Measurements from ENCODE around the gene NKD1.

Gene NKD1

DNA sequence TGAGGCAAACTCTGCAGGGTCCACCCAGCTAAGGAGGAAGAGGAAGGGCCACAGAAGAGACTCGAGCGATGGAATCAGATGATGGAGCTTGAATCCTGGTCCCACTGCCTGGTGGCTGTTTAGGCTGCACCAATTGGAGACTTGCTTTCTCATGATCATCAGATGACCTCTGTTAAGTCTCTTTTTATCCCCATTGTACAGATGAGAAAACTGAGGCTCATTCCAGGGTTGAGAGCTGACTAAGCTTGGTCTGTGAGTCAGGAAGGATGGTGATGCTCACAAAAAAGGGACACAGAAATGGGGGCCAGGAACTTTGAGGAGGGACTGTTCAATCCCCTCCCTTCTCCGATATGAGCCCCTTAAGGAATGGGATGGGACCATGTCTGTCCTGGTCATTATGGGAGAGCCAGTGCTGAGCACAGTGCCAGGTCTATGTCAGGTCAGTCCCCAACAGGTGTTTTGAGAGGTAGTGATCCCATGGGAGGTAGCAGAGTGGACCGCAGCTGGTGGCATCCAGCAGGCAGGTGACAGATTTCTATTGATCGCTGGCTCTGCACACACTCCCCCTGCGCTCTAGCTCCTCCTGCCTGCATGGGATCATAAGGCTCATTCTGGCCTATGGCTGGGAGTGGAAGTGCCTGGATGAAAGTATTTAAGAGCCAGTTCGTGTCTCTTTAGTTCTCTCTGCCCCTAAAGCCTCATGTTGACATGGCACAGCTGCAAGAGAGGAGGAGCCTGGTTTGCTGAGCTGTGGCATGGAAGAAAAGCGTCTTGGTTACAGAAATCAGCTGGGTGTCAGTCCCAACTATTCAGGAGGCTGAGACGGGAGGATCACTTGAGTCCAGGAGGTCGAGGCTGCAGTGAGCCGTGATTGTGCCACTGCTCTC lies 105.7 kb downstream of the NKD1 start:
- DNase-seq = no peak

DNA sequence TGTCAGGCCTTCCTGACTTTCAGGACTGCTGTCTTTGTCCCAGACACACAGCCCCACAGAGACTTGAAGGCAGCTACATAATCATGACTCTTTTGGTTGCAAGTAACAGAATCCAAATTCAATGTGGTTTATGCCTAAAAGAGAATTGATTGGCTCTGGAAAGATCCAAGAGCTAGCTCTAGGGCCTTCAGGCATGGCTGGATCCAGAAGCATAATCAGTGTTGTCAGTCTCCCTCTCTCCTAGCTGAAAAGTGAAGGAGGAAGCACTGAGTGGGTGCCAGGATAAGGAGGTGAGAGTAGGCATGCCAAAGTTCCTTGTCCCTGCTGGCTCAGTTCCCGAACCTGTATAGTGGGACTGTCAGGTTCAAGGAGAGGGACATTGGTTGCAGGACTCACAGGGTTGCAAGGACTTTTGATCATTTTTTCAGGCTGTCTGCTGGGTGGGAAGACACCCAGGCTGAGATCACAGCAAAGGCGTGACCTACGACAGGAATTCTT lies 107.4 kb downstream of the NKD1 start:
- DNase-seq = no peak

DNA sequence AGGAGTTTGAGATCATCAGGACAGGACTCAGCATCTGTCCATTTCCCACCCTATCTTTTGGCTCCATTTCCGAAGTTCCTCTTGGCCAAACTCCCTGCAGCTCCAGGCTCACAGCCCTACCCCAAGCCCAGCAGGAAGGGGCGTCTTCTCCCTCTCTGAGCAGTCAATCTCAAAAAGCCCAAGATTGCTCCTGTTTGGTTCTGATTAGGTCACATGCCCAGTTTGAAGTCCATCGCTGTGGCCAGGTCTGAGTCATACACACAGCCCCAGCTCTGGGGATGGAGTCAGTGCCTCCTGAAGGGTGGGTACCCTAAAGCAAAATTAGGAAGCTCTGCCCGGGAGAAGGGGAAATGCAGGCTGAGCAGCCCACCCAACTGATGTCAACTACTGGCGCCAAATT lies 109.0 kb downstream of the NKD1 start:
- no peak for DNase-seq

DNA sequence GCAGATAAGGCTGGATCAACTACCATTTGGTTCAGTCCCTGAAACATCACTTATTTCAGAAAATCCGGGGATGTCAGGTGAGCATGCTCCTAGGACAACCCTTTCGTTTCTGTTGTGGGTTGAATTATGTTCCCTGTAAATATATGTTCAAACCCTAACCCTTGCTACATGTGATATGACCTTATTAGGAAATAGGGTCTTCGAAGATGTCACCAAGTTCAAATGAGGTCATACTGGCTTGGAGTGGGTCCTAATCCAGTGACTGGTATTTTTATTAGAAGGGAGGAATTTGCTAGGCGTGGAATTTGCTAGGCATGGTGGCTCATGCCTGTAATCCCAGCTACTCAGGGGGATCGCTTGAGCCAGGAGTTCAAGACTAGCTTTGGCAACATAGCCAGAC lies 111.6 kb downstream of the NKD1 start:
- DNase-seq = no peak

DNA sequence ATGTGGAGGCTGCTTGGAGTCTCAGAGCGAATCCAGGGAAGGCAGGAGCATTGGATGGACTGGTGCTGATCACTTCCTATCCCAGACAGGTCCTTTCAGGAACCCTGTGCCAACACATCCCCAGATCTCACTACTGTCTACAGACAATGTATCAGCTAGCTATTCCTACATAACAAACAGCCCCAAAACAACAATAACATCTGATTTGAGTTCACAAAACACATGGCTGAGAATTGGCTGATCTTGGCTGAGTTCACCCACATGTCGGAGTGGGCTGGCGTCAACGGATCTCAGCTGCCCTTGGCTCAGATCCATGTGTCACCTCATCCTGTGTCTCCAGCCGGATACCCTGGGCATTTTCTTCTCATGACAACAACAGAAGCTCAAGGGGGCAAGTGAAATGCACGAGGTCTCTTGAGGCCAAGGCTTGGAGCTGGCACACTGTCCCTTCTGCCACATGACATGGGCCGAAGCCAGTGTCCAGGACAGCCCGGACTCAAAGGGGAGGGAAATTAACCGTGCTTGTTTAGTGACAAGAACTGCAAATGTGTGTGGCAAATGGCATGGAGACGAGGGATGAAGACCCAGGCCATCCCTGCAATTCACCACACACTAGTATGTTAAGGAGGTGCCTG lies 114.2 kb downstream of the NKD1 start:
- DNase-seq = no peak

DNA sequence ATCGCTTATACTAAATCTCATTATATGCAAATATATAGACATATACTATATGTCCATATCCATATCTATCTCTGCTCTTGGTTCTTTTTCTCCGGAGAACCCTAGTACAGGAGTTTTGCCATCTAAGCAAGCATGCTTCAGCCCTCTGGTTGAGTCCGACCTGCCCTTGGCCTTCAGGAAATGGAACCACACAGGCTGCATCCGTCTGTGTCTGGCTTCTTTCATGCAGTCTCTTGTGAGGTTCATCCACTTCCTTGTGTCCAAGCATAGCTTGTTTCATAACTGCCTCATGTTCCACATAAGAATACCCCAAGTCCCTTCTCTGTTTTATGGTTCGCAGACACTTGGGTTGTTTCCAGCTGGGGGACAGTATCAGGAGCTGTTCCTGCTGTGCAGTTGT lies 116.1 kb downstream of the NKD1 start:
- DNase-seq = no peak

DNA sequence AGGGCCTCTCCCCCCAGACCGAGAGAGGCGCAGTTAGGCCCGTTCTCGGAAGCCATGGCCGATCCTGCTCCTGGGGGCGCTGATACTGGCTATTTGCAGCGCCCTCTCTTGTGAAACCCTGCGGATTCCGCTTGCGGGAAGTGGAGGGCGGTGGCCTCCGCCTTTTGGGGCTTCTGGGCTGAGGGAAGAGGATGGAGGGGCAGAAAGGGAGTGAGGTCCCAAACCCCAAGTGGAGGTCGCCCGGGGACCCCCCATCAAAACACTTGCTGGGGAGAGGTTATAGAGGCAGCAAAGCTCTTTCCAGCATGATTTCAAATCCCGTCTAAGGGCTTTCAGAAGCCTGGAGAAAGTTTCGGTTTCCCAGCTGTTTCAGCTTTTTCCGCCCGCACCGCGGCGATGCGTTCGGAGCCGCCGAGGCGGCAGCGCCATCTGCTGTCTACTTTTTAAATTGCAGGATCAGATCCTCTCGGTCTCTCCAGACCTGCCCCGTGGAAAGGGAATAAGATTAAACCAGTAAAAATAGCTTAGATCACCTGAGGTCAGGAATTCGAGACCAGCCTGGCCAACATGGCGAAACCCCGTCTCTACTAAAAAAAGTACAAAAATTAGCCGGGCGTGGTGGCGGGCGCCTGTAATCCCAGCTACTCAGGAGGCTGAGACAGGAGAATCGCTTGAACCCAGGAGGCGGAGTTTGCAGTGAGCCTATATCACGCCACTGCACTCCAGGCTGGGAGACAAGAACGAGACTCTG lies 117.1 kb downstream of the NKD1 start:
- no peak for DNase-seq

DNA sequence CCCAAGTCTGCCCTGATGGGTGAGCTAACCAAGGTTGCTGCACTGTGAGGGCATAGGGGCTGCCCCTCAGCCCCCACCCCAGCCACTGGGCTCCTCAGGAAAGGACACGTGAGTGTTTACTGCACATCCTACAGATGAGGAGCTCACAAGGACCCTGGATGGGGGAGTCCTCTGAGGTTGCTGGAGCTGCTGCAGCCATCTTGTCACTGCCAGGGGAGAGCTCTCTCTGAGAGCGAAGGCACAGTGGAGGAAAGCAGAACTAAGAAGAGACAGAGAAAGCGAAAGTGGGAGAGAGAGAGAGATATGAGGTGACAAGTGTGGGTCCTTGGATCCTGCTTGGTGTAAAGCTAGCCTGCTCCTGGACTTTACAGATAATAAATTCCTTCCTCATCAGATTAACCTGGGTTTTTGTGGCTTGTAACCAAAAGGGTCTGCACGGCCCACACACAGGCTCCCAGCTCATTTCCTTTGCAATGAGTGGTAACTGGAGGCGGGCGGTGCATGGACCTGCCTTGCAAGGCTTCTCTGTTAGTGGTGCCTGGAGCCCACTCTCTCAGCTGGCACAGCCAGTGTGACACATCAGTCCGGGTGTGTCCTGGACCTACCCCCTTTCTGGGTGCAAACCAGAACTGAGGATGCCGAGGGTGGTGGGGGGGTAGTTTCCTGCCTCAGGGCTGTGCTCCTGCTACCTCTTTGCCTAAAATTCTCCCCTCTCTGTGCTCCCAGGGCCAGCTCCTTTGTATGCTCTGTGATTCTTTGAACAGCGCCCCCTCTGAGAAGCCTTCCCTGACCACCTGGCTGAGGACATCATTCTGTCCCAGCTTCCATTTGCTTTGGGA lies 118.7 kb downstream of the NKD1 start:
- no peak for DNase-seq

DNA sequence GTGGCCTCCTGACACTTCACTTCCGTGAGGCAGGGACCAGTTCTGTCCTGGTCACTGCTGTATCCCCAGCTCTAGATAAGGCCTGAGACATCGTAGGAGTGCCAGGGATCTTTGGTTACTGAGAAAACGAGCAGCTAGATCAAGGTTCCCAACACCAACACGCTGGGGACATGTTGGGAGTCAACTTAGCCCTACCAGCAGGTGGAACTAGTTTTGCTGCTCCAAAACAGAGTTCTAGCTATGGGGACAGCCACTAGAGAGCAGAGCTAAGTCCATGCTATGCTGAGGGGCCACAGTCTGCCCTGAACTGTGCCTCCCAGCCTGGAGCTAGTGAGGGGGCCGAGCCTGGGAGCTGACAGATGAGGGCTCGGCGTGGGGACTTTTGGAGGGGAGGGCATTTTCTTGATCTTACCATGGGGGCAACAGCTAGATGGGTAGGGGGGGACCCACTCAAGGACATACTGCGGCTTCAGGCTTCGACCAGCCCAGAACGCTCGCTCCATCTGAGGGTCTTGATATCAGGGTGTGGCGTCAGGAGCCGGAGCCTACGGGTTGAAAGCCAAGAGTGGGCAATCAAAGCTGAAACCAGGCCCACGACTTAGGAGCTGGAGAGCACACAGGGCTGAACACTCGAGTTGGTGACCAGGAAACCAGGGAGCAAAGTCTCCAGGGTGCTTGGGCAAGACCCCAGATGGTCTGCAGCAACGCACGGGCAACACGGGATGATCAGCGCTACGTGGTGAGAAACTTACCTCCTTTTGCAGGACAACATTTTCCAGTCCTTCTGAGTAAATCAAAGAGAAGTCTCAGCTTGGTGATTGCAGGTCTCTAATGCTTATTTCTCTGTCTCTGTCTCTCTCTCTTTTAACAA lies 119.5 kb downstream of the NKD1 start:
- DNase-seq = no peak

DNA sequence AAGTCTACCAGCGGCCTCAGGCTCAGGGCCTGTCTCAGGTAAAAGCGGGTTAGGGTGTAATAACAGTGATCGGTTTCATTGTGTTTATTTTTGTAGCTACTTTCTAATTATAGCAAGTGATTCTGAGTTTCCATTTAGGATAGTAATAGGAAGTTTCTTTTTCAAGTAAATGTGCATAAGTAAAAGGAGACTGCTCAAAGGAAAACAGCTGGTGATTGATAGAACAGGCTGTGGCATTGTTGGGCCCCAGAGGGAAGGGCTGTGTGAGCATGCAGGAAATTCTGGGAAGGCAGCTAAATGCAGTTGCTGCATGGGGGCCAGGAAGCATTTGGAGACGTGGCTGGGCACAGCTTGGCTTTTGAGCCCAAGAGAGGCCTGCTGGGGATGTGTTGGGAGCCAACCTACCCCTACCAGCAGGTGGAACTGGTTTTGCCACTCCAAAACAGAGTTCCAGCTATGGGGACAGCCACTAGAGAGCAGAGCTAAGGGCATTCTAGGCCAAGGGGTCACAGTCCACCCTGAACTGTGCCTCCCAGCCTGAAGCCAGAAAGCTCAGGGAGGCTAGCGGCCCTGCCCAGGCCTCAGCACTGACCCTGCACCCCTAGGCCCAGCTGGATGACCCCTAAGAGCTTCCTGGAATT lies 120.3 kb downstream of the NKD1 start:
- no peak for DNase-seq

DNA sequence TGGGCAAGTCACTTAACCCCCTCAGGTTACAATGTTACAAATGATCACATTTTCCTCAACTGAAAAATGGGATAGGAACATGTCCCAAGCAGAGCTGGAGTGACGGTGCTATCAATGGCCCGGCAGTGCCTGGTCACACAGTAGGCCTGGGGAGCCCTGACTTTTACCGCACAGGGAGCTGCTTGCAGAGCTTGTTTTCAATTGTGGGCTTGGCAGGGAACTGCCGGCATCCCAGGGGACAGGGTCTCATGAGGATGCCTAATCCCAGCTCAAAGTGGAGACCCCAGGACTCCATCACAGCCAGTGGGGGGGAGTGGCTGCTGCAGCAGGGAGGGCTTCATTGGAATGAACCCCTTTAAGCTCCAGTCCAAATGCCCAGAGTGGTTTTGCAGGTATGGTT lies 121.5 kb downstream of the NKD1 start:
- no peak for DNase-seq

DNA sequence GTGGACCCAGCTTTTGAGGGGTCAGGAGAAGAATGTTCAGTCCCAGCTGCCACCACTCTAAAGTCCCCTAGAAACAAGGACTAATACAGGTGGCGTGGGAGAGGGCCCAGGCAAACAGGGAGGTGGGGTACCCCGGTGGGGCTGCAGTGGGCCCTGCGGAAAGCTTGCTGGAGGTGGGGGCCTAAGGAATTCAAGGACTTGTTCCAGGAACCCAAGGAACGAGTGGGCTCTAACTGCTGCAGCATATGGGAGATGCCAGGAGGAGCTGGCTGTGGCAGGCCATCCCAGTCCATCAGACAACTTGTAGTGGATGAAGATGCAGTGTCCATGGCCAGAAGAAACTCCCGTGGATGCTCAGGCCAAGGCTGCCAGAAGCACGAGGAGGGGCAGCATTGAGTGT lies 122.3 kb downstream of the NKD1 start:
- no peak for DNase-seq

DNA sequence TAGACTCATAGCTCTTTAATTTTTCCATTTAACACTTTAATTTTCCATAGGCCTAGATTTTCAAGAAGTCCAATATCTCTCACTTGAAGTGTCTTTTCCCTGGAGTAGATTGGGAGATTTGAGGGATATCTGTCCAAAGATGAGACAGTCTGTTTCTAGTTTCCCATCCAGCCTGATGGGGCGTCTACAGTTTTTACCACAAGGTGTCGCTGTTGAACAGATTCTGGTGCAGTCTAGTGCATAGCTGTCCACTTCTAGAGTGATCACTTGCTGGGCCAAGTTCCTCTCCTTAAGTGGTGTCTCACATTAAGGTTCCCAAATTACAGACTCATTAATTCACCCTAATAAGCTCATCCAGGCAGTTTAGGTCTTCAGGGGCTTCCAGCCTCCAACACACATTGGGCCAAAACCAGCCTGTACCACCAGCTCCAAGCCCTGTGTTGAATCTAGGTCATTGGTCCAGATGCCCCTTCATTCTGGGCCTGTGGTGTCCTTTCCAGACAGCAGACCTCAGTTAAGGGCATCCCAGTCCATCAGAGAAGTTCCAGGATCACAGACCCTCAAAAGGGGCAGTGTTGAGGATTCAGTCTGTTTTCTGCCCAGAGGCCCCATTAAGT lies 123.6 kb downstream of the NKD1 start:
- DNase-seq = no peak

DNA sequence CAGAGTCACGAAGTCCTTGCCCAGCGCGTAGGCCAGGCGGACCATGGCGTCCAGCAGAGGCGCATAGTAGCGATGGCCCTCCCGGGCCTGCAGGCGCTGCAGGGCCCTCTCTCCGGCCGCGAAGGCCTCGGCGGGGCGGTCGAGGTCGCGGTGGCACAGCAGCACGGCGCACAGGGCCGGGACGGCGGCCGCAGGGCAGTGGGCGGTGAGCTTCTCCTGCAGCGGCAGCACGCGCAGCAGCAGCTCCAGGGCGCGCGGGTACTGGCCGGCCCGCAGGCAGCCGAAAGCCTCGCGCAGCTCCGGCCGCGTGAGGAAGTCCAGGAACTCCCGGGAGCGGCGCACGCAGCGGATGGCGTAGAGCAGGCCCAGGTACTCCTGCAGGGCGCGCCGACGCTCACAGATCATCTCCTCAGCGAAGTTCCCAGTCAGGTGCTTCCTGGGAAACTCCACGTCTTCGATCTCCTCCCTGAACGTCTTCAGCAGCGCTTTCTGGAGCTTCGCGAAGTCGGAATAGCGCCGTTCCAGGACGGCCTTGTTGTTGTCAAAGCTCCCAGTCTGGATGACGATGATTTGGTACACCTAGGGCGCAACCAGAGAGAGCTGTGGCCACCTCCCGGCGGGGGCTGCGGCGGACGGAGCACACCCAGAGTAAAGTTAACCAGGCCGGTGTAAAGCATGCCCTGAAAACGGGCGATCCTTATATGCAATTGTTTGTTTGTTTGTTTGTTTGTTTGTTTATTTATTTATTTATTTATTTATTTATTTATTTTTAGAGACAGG lies 125.5 kb downstream of the NKD1 start:
- no peak for DNase-seq

DNA sequence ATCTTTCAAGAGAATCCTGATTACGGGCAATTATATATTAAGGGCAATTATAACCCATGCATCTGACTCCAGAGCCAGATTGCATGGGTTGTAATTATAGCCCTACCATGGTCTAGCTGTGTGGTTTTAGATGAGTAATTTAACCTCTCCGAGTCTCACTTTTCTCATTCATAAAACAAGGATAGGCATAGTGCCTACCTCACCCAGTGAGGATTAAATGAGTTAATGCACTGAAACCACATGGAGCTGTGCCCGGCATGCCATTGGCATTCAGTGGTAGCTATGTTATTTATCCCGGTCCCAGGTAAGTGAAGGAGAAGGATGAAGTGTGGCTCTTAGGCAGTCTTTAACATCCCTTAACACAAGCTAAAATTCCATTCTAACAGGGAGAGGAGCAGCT lies 126.6 kb downstream of the NKD1 start:
- no peak for DNase-seq

DNA sequence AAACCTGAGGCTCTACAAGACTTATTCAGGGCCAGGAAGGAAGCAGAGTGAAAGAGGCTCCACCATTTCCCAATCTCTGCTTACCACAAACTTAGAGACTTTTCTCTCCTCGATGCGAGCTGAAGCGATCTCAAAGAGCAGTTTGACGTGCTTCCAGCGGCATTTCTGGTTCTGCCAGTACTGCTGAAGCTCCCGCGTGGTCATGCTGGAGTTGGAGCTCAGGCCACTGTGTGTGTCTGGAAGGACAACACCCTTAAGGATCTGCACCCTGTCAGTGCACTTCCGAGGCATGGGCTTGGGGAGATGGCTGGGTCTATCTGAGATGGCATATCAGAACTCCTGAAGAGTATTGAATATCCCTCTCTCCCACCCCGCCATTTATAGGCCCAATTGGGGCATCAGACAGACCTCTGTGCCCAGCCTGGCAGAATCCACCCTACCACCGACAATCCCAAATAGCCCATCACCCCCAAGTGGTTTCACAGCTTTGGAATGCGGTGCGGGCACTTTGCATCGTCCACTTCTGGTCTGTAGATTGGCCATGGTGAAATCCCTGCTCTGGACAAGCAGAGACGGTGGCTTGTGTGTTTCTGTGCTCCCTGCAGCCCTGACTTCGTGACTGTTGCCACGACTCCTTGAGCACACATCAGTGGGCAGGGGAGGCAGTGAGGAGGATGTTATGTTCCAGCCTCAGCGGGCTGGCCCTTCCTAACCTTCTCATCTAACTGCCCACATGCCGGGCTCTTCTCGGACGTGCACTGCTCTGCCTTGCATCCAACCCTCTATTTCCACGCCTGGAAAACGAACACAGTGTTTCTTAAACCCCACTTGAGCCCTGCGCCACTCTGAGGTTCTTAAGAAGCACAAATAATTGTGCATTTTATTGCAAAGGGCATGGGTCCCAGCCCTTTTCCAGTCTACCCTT lies 127.8 kb downstream of the NKD1 start:
- DNase-seq = no peak

DNA sequence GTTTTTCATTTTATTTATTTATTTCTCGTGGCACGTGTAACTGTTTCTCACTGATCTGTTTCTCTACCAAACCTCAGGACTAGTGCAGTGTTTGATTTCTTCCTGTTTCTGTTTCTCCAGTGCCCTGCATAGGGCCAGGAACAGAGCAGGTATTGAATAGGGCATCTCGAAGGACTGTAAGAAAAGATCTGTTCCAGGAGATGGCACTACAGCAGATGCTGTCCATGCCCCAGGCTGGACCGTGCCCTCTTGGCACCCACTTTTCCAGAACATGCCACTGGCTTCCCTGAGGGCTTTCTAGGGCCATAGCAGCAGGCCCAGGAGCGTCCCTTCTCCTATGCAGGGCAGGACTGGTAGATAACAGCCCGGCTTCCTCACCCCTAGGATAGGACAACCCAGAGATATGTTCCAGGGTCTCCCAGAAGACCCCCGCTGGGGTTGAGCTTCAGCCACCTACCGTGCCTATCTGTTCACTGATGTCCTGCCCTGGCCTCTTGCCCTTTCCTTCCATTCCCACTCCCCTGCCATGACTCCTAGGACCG lies 128.6 kb downstream of the NKD1 start:
- no peak for DNase-seq

DNA sequence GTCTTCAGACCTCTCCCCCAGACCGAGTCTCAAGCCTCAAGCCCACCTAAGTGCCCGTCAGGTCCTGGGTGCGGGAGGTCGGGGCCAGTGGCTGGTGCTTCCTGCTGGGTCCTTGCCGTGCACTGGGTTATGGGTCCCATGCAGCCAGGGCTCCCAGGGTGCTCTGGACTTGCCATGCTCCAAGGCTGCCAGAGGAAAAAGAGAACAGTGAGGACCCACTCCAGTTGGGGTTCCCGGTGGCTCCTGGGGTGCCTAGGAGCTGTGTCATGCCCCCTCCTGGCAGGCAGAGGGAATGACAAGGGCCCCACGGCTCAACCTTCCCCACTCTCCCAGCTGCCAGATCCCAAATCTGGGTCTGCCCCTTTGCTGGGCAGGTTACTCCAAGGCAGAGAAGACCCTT lies 129.2 kb downstream of the NKD1 start:
- DNase-seq = no peak

All from NCI-H187 (cell line).